ENCODE data around the gene GPC6. TPM values are rescaled to one million over a fixed set of nuclear protein-coding genes. Genes with fewer than 3 reads are reported as not detected.

GPC6 gene
- total and polyA plus RNA-seq, 2 experiments from 2014 or later = 14.4 to 43.3 TPM

DNA sequence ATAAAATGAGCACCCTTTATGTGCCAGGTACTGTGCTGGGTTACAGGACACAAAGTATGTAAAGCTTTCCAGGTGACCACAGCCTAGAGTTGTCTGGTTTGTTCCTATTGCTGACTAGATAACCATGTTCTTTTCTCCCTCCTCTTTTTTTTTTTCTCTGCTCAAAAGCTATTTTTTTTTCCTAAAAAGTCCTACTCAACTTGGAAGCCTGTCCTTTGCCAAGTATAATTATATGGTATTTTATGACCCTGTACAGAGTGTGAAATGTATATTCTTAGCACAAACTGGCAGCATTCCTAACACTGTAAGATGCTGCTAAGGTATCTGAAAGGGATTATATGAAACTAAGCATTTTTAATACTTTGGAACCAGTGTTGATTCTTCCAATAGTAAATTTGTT lies 171.0 kb downstream of the GPC6 start:
- TF ChIP-seq, protein P1, sequence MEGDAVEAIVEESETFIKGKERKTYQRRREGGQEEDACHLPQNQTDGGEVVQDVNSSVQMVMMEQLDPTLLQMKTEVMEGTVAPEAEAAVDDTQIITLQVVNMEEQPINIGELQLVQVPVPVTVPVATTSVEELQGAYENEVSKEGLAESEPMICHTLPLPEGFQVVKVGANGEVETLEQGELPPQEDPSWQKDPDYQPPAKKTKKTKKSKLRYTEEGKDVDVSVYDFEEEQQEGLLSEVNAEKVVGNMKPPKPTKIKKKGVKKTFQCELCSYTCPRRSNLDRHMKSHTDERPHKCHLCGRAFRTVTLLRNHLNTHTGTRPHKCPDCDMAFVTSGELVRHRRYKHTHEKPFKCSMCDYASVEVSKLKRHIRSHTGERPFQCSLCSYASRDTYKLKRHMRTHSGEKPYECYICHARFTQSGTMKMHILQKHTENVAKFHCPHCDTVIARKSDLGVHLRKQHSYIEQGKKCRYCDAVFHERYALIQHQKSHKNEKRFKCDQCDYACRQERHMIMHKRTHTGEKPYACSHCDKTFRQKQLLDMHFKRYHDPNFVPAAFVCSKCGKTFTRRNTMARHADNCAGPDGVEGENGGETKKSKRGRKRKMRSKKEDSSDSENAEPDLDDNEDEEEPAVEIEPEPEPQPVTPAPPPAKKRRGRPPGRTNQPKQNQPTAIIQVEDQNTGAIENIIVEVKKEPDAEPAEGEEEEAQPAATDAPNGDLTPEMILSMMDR (IDR thresholded peaks at IDR 0.05; ENCODE audit: low read depth, low read length) = no peak
- Histone ChIP-seq H3K4me3 (no peak overlapping the region), H3K27me3 (no peaks in the 10 kb centered on the region)

DNA sequence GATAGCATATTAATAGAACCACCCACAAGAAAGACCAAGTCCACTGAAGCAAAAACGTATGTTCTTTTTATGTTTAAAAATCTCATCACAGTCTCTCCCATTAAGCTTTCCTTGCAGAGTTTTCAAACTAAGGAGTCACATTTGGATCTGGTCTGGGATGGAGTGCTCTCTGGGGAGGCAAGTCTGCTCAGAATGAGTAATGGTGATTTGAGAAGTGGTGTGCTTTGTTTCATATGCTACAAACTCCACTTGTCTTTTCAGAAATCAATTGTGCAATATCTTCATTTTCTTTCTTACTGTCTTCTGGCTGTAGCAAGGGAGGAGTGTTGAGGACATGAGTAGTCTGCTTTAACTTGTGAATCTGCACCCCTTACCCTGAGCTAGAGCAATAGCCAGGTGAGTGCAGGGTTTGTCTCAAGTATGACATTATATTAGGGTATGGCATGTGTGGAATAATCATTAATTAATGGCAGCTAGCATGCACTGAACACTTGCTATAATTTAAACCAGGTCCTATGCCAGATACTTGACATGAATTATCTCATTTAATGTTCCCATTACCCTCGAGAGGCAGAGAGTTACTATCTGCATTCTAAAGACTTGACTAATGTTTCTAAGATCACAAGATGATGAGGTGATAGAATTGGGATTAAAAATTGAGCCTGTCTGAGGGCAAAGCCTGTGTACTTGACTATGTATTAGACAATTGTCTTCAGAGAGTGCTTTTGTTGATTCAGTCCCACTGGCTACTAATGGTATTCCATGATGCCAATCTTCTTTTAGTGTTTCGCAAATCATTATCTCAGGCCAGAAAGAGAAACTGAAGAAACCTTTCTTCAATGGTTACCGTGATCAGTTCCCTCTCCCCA lies 171.8 kb downstream of the GPC6 start:
- Histone ChIP-seq H3K27me3 (no peaks in the 10 kb centered on the region), H3K36me3 (no peaks in the 10 kb centered on the region), H3K27ac (no peak overlapping the region), H3K4me3 (no peak overlapping the region), H3K9me3 (ENCODE audit: low read depth) (no peaks in the 10 kb centered on the region), H3K4me1 (ENCODE audit: low read depth) (peaks cover 4% of the 10 kb centered on the region)
- DNase-seq (ENCODE audit: low read depth in 1 of 2, low spot score in 1 of 2) = peak in 1 of 2 donors; percentile 71
- TF ChIP-seq, protein P1 (IDR thresholded peaks at IDR 0.05; ENCODE audit: low read depth, low read length) = no peak

More for the DNA sequence above, 171.0 kb downstream of the GPC6 start:
- H3K36me3 ChIP-seq = no peaks in the 10 kb centered on the region
- no peak for DNase-seq (ENCODE audit: low read depth in 1 of 2, low spot score in 1 of 2)
- H3K27ac ChIP-seq = no peak overlapping the region
- no peaks in the 10 kb centered on the region for H3K9me3 ChIP-seq (ENCODE audit: low read depth)
- peaks cover 4% of the 10 kb centered on the region for H3K4me1 ChIP-seq (ENCODE audit: low read depth)

DNA sequence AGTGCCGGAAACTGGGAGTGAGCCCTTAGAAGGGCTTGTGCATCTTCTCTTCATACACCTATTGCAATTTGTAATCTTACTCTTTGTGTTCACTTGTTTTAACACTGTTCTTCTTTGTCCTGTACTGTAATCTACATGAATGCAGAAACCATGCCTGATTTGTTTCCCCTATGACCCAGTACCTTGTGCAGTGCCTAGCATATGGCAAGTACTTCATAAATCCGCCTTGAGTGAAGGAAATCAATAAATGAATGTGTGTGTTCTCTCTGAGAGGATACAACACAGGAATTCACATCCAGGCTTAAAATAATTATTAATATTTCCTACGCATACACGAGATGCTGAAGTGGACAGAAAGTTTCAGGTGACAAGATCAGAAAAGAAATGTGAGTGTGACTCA lies 172.6 kb downstream of the GPC6 start:
- TF ChIP-seq, protein P1 (IDR thresholded peaks at IDR 0.05; ENCODE audit: low read depth, low read length) = no peak
- Histone ChIP-seq H3K36me3 (no peaks in the 10 kb centered on the region), H3K27me3 (no peaks in the 10 kb centered on the region), H3K4me3 (no peak overlapping the region), H3K9me3 (ENCODE audit: low read depth) (no peaks in the 10 kb centered on the region), H3K27ac (no peak overlapping the region), H3K4me1 (ENCODE audit: low read depth) (peaks cover 4% of the 10 kb centered on the region)
- DNase-seq (ENCODE audit: low read depth in 1 of 2, low spot score in 1 of 2) = no peak

DNA sequence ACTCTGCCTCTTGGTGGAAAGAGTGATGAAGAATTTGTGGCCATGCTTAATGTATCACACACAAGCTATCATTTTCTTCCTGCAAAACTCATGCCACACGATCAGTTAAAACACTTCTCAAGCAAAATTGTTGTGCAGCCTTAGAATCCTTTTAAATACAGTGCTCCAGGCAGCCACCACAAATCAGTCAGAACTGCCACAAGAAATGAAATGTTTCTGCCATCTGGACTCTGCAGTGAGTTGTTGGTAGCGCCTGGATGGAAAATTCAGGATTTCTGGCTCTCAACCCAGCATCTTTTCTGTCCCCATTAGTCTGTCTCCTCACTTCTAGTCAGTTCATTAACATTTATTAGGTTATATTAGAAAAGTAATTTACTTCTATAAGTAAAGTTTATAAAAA lies 179.5 kb downstream of the GPC6 start:
- no peaks in the 10 kb centered on the region for H3K27me3 ChIP-seq
- TF ChIP-seq, protein P1 (IDR thresholded peaks at IDR 0.05; ENCODE audit: low read depth, low read length) = no peak
- DNase-seq (ENCODE audit: low read depth in 1 of 2, low spot score in 1 of 2) = no peak
- no peaks in the 10 kb centered on the region for H3K36me3 ChIP-seq
- no peak overlapping the region for H3K27ac ChIP-seq
- H3K4me1 ChIP-seq (ENCODE audit: low read depth) = peaks cover 5% of the 10 kb centered on the region
- H3K9me3 ChIP-seq (ENCODE audit: low read depth) = no peaks in the 10 kb centered on the region
- H3K4me3 ChIP-seq = no peak overlapping the region

DNA sequence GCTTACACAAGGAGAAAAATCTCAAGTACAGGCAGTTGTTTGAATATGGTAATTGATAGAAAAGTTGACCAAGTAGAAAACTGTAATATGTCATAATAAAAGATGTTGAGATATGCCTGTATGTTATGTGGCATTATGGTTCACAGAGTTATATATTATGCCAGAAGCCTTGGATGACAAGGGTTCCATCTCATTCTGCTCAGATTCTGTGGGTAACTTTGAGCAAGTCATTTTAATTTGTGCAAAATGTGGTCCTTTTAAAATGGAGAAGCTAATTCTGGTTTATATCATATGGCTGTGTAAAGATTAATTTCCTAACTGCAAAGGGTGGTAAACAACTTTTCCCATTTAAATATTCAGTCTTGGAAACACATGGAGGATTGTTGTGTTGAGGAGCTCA lies 180.9 kb downstream of the GPC6 start:
- no peaks in the 10 kb centered on the region for H3K36me3 ChIP-seq
- no peaks in the 10 kb centered on the region for H3K9me3 ChIP-seq (ENCODE audit: low read depth)
- TF ChIP-seq, protein P1 (IDR thresholded peaks at IDR 0.05; ENCODE audit: low read depth, low read length) = no peak
- H3K4me1 ChIP-seq (ENCODE audit: low read depth) = peaks cover 11% of the 10 kb centered on the region
- no peak for DNase-seq (ENCODE audit: low read depth in 1 of 2, low spot score in 1 of 2)
- no peaks in the 10 kb centered on the region for H3K27me3 ChIP-seq
- no peak overlapping the region for H3K4me3 ChIP-seq
- no peak overlapping the region for H3K27ac ChIP-seq
